HepG2 (cell line): ENCODE measurements around the gene MACROD2. TPM values are rescaled to one million over a fixed set of nuclear protein-coding genes. Genes with fewer than 3 reads are reported as not detected.

Source experiments
- ATAC-seq: fragments of 200-7000 bp; cut with Tn5 transposase; 3 replicates; pipeline ENCODE4 v1.9.1; 2020; ENCODE audit warnings: mild to moderate bottlenecking, moderate library complexity
- BruUV-seq: library from RNA; stranded (reverse); fragments of 400-500 nt; replicated peaks from 2 replicates; lab custom pipeline; 2021; lab: Mats Ljungman, UMichigan
- CTCF ChIA-PET: fragments of 300-600 bp; formaldehyde crosslinking; extraction: SDS; loops from one replicate; lab custom pipeline; 2021; ENCODE audit warnings: low total read pairs, inconsistent platforms, low intra/inter-chr PET ratio; lab: Yijun Ruan, JAX
- POLR2A ChIA-PET: fragments of 350-600 bp; sonication (Branson Sonifier 250); formaldehyde crosslinking; loops from one replicate; lab custom pipeline; 2020; ENCODE audit warnings: antibody characterized with exemption, inconsistent platforms; lab: Yijun Ruan, JAX
- DNase-seq: peaks from one replicate; pipeline ENCODE4 v3.0.0-alpha.2; 2015; ENCODE audit warnings: low spot score
- FAIRE-seq: peaks from 3 replicates; lab custom pipeline; 2011; peaks lifted over from hg19 to GRCh38; lab: Jason Lieb, UNC
- H2AFZ ChIP-seq: one replicate; pipeline ENCODE4 v1.6.1; 2011; ENCODE audit warnings: low read length, inconsistent platforms
- H3K27ac ChIP-seq: fragments of 300-600 bp; 3 replicates; pipeline ENCODE4 v1.8.0; 2011; ENCODE audit warnings: mixed run types, mild to moderate bottlenecking, mixed read lengths, low read length, inconsistent platforms; ENCODE audit not compliant: insufficient read depth; ENCODE audit errors: extremely low read length
- H3K27me3 ChIP-seq, 2 experiments: fragments of 200-600 bp in 1 of 2; 2 replicates in 1 of 2; 3 replicates in 1 of 2; pipeline versions ENCODE4 v1.6.0 to v1.8.0; 2011; ENCODE audit warnings: low read length in 2 of 2, mild to moderate bottlenecking in 2 of 2, moderate library complexity in 2 of 2, inconsistent platforms in 1 of 2; ENCODE audit not compliant: insufficient read depth in 2 of 2, control insufficient read depth in 1 of 2
- H3K36me3 ChIP-seq, 2 experiments: fragments of 200-600 bp in 1 of 2; replicated peaks in 1 of 2; 2 replicates in 1 of 2; 3 replicates in 1 of 2; pipeline versions ENCODE4 v1.5.1 to v1.8.0; 2011; ENCODE audit warnings: low read length in 2 of 2, inconsistent platforms in 1 of 2; ENCODE audit not compliant: insufficient read depth in 2 of 2, control insufficient read depth in 1 of 2
- H3K4me1 ChIP-seq: 2 replicates; pipeline ENCODE4 v1.5.1; 2012; ENCODE audit warnings: low read length, inconsistent platforms; ENCODE audit not compliant: insufficient read depth
- H3K4me2 ChIP-seq: 2 replicates; pipeline ENCODE4 v1.6.0; 2011; ENCODE audit warnings: low read depth, low read length, inconsistent platforms
- H3K4me3 ChIP-seq, 3 experiments: fragments of 200-600 bp in 1 of 3; sonication (generic), shearing (Covaris generic) in 1 of 3; replicated peaks in 1 of 3; 2 replicates each; pipeline ENCODE4 v1.5.1; 2011 to 2016; ENCODE audit warnings: low read length in 3 of 3, inconsistent platforms in 2 of 3, low read depth in 2 of 3, mild to moderate bottlenecking in 2 of 3, control low read depth in 1 of 3, mixed read lengths in 1 of 3; ENCODE audit not compliant: insufficient read depth in 1 of 3
- H3K79me2 ChIP-seq: one replicate; pipeline ENCODE4 v1.6.1; 2011; ENCODE audit warnings: low read length, inconsistent platforms; ENCODE audit not compliant: insufficient read depth
- H3K9ac ChIP-seq: 2 replicates; pipeline ENCODE4 v1.6.0; 2011; ENCODE audit warnings: mild to moderate bottlenecking, low read depth, low read length, inconsistent platforms; ENCODE audit not compliant: insufficient read depth
- H3K9me3 ChIP-seq: 2 replicates; pipeline ENCODE4 v1.5.1; 2012; ENCODE audit warnings: mild to moderate bottlenecking, low read length
- H4K20me1 ChIP-seq: 2 replicates; pipeline ENCODE4 v1.6.0; 2011; ENCODE audit warnings: inconsistent platforms, mild to moderate bottlenecking, low read length, moderate library complexity; ENCODE audit not compliant: insufficient read depth
- ASH2L ChIP-seq: fragments of 300-600, 200-600 bp; sonication (generic); IDR thresholded peaks from 2 replicates; pipeline ENCODE4 v1.7.0; 2017; ENCODE audit warnings: low read depth, mild to moderate bottlenecking, moderate library complexity, mixed read lengths, low read length; ENCODE audit not compliant: insufficient read length
- CHD2 ChIP-seq: IDR thresholded peaks from 2 replicates; pipeline ENCODE4 v1.6.1; 2011; ENCODE audit warnings: low read depth, low read length, improper control_type of control experiment
- FOXO4 ChIP-seq: sonication (generic); formaldehyde crosslinking; conservative IDR thresholded peaks from 2 replicates; pipeline ENCODE4 v1.8.1; 2023; ENCODE audit warnings: missing genetic modification reagents
- GZF1 ChIP-seq: sonication (generic); formaldehyde crosslinking; IDR thresholded peaks from 2 replicates; pipeline ENCODE4 v1.5.1; 2020; ENCODE audit warnings: mild to moderate bottlenecking, missing genetic modification reagents
- HOXD1 ChIP-seq: sonication (generic); formaldehyde crosslinking; IDR thresholded peaks from 2 replicates; pipeline ENCODE4 v1.5.0; 2020; ENCODE audit warnings: missing genetic modification reagents
- KLF12 ChIP-seq: sonication (generic); formaldehyde crosslinking; IDR thresholded peaks from 2 replicates; pipeline ENCODE4 v1.4.0; 2020; ENCODE audit warnings: missing genetic modification reagents, borderline replicate concordance
- RFXANK ChIP-seq: IDR thresholded peaks from 2 replicates; pipeline ENCODE4 v1.6.1; 2016
- ZNF615 ChIP-seq: sonication (generic); formaldehyde crosslinking; IDR thresholded peaks from 2 replicates; pipeline ENCODE4 v1.5.0; 2020; ENCODE audit warnings: mild to moderate bottlenecking, missing genetic modification reagents, borderline replicate concordance
- ZNF772 ChIP-seq: sonication (generic); formaldehyde crosslinking; IDR thresholded peaks from 2 replicates; pipeline ENCODE4 v1.5.0; 2020; ENCODE audit warnings: mild to moderate bottlenecking, missing genetic modification reagents
- WGBS: methylation state at CpG from one replicate; pipeline ENCODE4 v1.1.6; 2017; ENCODE audit warnings: low lambda C conversion rate; 5-methylcytosine and 5-hydroxymethylcytosine counted together
- in situ Hi-C: cut with HindIII; loops from 2 replicates; pipeline ENCODE4 v1.10.0; 2017; ENCODE audit warnings: low pct_unique_long_range_greater_than_20kb; ENCODE audit not compliant: extremely low pct_ligation_motif_present
- intact Hi-C: fragments of 100-400 bp; cut with micrococcal nuclease; formaldehyde crosslinking; loops from one replicate; pipeline ENCODE4 v1.10.0; 2022; ENCODE audit not compliant: unreplicated experiment
- polyA plus RNA-seq, 8 experiments: library from polyadenylated mRNA; depleted of rRNA in 3 of 8; stranded (reverse) in 7 of 8; unstranded in 1 of 8; fragments of >200 nt; fragmentation: Illumina TruSeq in 4 of 8; extraction: Trizol in 4 of 8; gene quantifications; 2 replicates each; pipeline versions ENCODE4 v1.2.1 to v1.2.3, GENCODE V29; 2011 to 2016; ENCODE audit warnings: low read depth in 4 of 8, missing spikeins in 1 of 8, mixed read lengths in 1 of 8; ENCODE audit not compliant: insufficient read depth in 1 of 8
- total RNA-seq, 5 experiments: library from RNA; depleted of rRNA; stranded (reverse); fragments of >200 nt; fragmentation: Illumina TruSeq; extraction: Trizol; gene quantifications; 2 replicates each; pipeline ENCODE4 v1.2.3, GENCODE V29; 2016; ENCODE audit warnings: low read depth in 1 of 5
- TF ChIP-seq, protein P1 (sequence below): IDR thresholded peaks from 2 replicates; pipeline ENCODE4 v1.6.1; 2016; ENCODE audit warnings: mild to moderate bottlenecking, missing biosample characterization, missing genetic modification reagents

Gene MACROD2
- total and polyA plus RNA-seq, 2 of the 13 experiments (the other 11 are each of a cell fraction or from before 2014, with no cell fraction given), result 0.13 to 0.51 TPM

DNA sequence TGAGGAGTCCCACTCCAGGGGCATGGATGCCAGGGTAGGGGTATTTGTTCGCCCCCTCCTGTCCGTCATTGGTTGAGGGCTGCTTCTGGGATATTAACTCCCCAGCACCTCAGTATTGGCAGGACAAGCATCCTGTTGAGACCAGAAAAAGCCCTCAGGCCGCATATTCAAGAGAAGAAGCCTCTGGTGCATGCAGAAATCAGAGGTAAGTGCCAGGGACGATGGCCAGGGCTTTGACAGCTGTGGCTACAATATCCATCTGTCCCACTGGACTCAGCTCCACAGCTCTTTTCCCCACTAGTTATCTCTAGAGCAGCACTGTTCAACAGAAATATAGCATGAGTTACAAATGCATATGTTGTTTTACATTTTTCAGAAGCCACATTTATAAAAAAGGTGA lies 1926.6 kb downstream of the MACROD2 start:
- no TSS peak for BruUV-seq
- in situ Hi-C loops (no loop called here), intact Hi-C loops (no loop called here)
- no peak for DNase-seq
- no peak overlapping the region for H3K4me2 ChIP-seq
- no peak overlapping the region for H3K27ac ChIP-seq
- POLR2A ChIA-PET, result no interaction called here
- no peak for FAIRE-seq
- 15% methylated on average over 4 of the region's 4 CpGs for WGBS
- no peaks in the 10 kb centered on the region for H3K9me3 ChIP-seq
- CTCF ChIA-PET, result no interaction called here
- no peaks in the 10 kb centered on the region for H4K20me1 ChIP-seq
- TF ChIP-seq CHD2 (no peak), RFXANK (CRISPR knock-in tag) (no peak), ZNF772 (no peak), HOXD1 (no peak), ASH2L (no peak), KLF12 (CRISPR knock-in tag) (no peak)
- TF ChIP-seq, protein P1, sequence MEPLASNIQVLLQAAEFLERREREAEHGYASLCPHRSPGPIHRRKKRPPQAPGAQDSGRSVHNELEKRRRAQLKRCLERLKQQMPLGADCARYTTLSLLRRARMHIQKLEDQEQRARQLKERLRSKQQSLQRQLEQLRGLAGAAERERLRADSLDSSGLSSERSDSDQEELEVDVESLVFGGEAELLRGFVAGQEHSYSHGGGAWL (CRISPR knock-in tag), result no peak
- no peaks in the 10 kb centered on the region for H3K36me3 ChIP-seq
- H3K4me1 ChIP-seq, result no peaks in the 10 kb centered on the region
- ATAC-seq, result no peak
- no peak overlapping the region for H3K9ac ChIP-seq
- H3K79me2 ChIP-seq, result no peaks in the 10 kb centered on the region
- H2AFZ ChIP-seq, result no peak overlapping the region
- no peak overlapping the region for H3K4me3 ChIP-seq
- H3K27me3 ChIP-seq, result no peaks in the 10 kb centered on the region; a peak in 1 of 5 replicates

DNA sequence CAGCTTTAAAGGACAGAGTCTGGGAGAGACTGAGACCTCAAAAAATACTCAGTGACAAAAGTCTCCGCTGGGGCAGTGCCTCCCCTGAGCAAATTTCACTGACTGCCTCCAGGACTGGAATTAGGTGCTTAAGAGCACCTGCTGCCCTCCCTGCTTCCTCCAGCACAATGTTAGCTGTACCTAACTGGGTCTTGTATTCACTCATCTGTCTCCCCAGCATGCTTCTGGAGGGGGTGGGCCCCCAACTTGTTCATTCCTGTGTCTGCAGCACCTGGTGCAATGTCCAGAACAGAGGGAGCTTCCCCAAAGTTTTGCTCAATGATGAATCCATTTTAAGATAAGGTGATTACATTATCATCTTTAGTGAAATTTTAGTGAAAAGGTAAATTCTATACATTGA lies 1927.2 kb downstream of the MACROD2 start:
- intact Hi-C loops, result no loop called here
- BruUV-seq, result no TSS peak
- TF ChIP-seq GZF1 (CRISPR knock-in tag), result no peak
- TF ChIP-seq ZNF615 (CRISPR knock-in tag), result no peak
- no peak for TF ChIP-seq FOXO4 (CRISPR knock-in tag)
- no peak for ATAC-seq
- in situ Hi-C loops, result no loop called here
- DNase-seq, result no peak
- Histone ChIP-seq H3K4me3 (no peak overlapping the region), H3K27ac (no peak overlapping the region), H4K20me1 (no peaks in the 10 kb centered on the region), H2AFZ (no peak overlapping the region), H3K4me1 (no peaks in the 10 kb centered on the region), H3K27me3 (no peaks in the 10 kb centered on the region; a peak in 1 of 5 replicates), H3K4me2 (no peak overlapping the region), H3K79me2 (no peaks in the 10 kb centered on the region), H3K9ac (no peak overlapping the region), H3K9me3 (no peaks in the 10 kb centered on the region), H3K36me3 (no peaks in the 10 kb centered on the region)
- POLR2A ChIA-PET, result no interaction called here
- FAIRE-seq, result no peak
- WGBS, result 19% methylated on average over 1 of the region's 1 CpG
- CTCF ChIA-PET, result no interaction called here
